COLO668 (cell line): ENCODE data around the gene F11R.
"Not testable (repeated sequence)": the region's sequence is repeated elsewhere in the genome, so short reads cannot be mapped to it uniquely, and the experiment has no call there.

ENCODE experiments used
- DNase-seq: peaks from one replicate; lab custom pipeline; 2025; ENCODE audit not compliant: unreplicated experiment; lab: John Stamatoyannopoulos, UW

Gene F11R

DNA sequence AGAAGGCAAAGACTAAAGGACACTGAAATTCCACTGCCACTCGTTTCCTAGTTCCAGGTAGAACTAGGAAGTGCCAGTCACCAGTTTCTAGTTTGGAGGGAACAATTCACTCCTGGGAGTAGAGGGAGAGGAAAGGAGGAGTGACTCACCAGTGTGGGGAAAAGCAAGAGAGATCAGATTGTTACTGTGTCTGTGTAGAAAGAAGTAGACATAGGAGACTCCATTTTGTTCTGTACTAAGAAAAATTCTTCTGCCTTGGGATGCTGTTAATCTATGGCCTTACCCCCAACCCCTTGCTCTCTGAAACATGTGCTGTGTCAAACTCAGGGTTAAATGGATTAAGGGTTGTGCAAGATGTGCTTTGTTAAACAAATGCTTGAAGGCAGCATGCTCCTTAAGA lies 4.3 kb downstream of the F11R start:
- DNase-seq: not testable (repeated sequence)

DNA sequence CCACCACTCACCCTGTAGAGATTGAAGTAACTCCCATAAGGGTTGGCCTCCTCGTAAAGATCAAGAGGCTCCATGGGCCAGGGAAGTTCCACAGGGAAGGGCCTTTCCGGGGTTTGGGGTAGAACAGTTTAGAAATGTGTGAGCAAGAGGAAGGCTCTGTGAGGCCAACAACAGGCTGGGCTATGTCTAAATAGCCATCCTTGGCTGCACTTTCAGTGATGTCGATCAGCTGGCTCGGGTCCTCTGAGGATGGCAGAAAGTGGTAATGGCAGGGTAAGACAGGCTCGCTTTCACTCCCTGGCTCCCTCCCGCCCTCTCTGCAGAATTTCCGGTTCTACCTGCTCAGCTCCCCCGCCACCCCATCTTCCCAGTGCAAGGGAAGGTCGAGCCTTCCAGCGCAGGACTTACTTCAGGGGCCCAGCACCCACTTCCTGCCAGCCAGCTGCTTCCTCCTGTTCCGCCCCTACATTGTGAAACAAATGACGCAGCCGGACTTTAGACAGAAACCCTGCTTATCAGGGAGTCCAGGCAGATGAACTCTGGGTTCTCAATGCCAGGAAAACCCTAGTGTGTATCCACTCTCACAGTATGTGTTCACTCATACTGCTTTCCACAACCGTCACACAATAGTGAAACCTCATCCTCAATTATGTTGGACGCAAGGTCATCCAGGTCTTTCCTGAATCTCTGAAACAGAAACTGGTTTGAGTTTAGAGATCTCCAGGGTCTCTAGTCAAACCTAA lies 7.3 kb downstream of the F11R start:
- peak; percentile 72 for DNase-seq

- DNase-seq: no peak
These were observed 7.8 kb downstream of the F11R start for GRCh38 chr1:161013131-161013487.

DNA sequence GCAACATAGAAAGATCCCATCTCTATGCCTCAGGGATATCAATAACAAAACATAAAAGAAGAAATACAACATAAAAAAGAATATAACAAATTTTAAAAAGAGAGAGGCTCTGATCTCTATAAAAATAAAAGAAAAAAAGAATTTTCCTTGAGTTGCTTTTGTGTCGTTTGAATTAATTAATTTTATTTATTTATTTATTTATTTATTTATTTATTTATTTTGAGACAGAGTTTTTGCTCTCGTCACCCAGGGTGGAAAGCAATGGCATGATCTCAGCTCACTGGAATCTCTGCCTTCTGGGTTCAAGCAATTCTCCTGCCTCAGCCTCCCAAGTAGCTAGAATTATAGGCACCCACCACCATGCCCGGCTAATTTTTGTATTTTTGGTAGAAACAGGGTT lies 8.5 kb downstream of the F11R start:
- no peak for DNase-seq

DNA sequence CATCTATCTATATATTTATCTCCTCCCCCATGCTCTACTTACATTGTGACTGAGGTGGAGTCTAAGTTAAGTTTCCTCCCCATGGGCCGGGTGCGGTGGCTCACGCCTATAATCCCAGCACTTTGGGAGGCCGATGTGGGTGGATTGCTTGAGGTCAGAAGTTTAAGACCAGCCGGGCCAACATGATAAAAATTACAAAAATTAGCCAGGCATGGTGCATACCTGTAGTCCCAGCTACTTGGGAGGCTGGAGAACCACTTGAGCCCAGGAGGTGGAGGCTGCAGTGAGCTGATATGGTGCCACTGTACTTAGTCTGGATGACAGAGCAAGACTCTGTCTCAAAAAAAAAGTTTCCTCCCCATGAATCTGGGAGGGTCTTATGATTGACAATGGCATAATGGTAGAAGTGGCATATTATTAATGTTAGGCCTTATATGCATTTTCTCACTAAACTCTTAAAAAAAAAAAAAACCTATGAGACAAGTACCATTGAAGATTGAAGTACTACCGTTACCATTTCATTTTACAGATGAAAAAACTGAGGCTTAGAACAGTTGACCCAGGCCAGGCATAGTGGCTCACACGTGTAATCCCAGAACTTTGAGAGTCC lies 11.2 kb downstream of the F11R start:
- no peak for DNase-seq

GRCh38 chr1:161008869-161009510 lies 12.0 kb downstream of the F11R start:
- DNase-seq: no peak

- DNase-seq: no peak
These were observed 13.6 kb downstream of the F11R start for GRCh38 chr1:161007369-161007768.

GRCh38 chr1:161006563-161006962 lies 14.4 kb downstream of the F11R start:
- DNase-seq: no peak

GRCh38 chr1:161001525-161001924 lies 19.4 kb downstream of the F11R start:
- no peak for DNase-seq

GRCh38 chr1:161000736-161001480 lies 20.0 kb downstream of the F11R start:
- DNase-seq: no peak

DNA sequence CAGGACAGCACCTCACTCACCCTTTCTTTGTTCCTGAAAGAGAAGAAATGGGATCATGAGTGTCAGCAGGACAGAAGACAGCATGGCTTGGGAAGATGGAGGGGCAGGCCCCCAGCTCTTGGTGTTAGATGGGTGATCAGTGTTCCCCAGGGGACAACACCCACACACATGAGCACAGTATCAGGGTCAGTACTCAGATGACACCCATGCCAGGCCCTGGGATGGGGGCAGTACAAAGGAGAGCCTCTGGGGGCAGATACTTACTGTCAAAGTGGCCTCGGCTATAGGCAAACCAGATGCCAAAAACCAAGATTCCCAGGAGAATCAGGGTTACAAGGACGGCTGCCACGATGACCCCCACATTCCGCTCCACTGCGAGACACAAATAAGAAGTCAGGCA lies 21.6 kb downstream of the F11R start:
- DNase-seq: no peak

- DNase-seq: peak; percentile 35
These were observed 23.5 kb downstream of the F11R start for GRCh38 chr1:160997323-160998038.

- DNase-seq: no peak
These were observed 24.8 kb downstream of the F11R start for GRCh38 chr1:160996178-160996577.

DNA sequence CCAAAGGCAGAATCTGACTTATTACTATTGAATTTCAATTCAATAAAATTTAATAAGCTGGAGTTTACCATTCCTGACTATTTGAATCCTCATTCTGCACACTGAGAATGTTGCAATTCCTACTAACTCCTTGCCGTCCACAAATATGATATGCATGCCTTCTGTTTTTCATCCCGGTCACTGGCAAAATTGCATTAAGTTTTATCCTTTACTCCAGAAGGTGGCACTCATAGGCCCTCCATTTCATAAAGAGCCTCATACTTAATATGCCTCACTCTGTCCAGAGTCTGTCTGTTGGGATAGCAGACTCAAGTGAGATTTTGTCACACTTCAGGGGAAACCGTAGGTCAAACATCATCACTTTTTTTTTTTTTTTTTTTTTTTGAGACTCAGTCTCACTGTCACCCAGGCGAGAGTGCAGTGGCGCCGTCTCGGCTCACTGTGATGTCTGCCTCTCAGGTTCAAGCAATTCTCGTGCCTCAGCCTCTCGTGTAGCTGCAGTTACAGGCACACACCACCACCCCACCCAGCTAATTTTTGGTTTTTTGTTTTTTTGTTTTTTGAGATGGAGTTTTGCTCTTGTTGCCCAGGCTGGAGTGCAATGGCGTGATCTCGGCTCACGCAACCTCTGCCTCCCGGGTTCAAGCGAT lies 27.3 kb downstream of the F11R start:
- DNase-seq: no peak

DNA sequence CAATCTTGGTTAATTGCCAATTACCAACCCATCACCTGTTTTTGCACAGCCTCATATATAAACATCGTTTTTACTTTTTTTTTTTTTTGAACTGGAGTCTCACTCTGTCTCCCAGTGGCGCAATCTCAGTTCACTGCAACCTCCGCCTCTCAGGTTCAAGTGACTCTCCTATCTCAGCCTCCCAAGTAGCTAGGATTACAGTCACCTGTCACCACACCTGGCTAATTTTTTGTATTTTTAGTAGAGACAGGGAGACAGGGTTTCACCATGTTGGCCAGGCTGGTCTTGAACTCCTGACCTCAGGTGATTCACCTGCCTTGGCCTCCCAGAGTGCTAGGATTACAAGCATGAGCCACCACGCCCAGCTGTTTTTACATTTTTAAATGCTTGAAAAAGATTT lies 28.9 kb downstream of the F11R start:
- DNase-seq: not testable (repeated sequence)

GRCh38 chr1:160987359-160988050 lies 33.4 kb downstream of the F11R start:
- no peak for DNase-seq

- no peak for DNase-seq
These were observed 35.2 kb downstream of the F11R start for GRCh38 chr1:160985723-160986122.

- DNase-seq: no peak
These were observed 39.2 kb downstream of the F11R start for GRCh38 chr1:160981584-160982411.

GRCh38 chr1:160979286-160979685 lies 41.7 kb downstream of the F11R start:
- no peak for DNase-seq
